ENCODE data around the gene RFX5.

DNA sequence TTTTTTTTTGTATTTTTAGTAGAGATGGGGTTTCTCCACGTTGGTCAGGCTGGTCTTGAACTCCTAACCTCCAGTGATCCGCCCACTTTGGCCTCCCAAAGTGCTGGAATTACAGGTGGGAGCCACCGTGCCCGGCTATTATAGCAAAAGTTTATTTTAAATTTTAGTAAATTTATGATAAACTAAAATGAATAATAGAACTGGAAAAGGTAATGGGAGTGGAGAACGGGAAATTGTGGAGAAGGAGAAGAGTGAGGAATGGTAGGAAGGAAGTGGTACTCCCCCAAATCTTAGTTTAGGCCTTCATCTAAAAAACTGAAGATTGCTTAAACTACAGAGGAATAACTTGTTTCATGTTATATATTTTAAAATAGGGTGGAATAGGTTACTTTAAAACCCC lies 12.2 kb downstream of the RFX5 start:
- TF ChIP-seq, protein P1, sequence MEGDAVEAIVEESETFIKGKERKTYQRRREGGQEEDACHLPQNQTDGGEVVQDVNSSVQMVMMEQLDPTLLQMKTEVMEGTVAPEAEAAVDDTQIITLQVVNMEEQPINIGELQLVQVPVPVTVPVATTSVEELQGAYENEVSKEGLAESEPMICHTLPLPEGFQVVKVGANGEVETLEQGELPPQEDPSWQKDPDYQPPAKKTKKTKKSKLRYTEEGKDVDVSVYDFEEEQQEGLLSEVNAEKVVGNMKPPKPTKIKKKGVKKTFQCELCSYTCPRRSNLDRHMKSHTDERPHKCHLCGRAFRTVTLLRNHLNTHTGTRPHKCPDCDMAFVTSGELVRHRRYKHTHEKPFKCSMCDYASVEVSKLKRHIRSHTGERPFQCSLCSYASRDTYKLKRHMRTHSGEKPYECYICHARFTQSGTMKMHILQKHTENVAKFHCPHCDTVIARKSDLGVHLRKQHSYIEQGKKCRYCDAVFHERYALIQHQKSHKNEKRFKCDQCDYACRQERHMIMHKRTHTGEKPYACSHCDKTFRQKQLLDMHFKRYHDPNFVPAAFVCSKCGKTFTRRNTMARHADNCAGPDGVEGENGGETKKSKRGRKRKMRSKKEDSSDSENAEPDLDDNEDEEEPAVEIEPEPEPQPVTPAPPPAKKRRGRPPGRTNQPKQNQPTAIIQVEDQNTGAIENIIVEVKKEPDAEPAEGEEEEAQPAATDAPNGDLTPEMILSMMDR (IDR thresholded peaks at IDR 0.05): no peak
- no peak for TF ChIP-seq EZH2 (IDR thresholded peaks at IDR 0.05; ENCODE audit: borderline replicate concordance, insufficient read depth, low read depth, low read length, poor library complexity, severe bottlenecking)

Measured in B cell (primary cell).